Osteoblast (primary cell): Measurements from ENCODE around the gene ZNF214. TPM values are rescaled to one million over a fixed set of nuclear protein-coding genes. Genes with fewer than 3 reads are reported as not detected.

Experiments used
- DNase-seq: peaks from one replicate; pipeline ENCODE4 v3.0.0; 2011; ENCODE audit warnings: low spot score, mixed read lengths; ENCODE audit not compliant: insufficient read length; ENCODE audit errors: missing footprints
- H2AFZ ChIP-seq: 2 replicates; pipeline ENCODE4 v1.6.0; 2011; ENCODE audit warnings: mild to moderate bottlenecking, low read length
- H3K27ac ChIP-seq: 2 replicates; pipeline ENCODE4 v1.5.1; 2011; ENCODE audit warnings: mild to moderate bottlenecking, low read depth, low read length, moderate library complexity
- H3K27me3 ChIP-seq: 2 replicates; pipeline ENCODE4 v1.6.0; 2012; ENCODE audit warnings: mild to moderate bottlenecking, control low read depth, inconsistent platforms, low read length, moderate library complexity; ENCODE audit not compliant: insufficient read depth
- H3K36me3 ChIP-seq: 2 replicates; pipeline ENCODE4 v1.5.1; 2011; ENCODE audit warnings: mild to moderate bottlenecking, low read length, control low read depth, moderate library complexity; ENCODE audit not compliant: insufficient read depth
- H3K4me1 ChIP-seq: 2 replicates; pipeline ENCODE4 v1.5.1; 2011; ENCODE audit warnings: mild to moderate bottlenecking, low read length, control low read depth, moderate library complexity; ENCODE audit not compliant: insufficient read depth
- H3K4me2 ChIP-seq: 2 replicates; pipeline ENCODE4 v1.6.0; 2011; ENCODE audit warnings: mild to moderate bottlenecking, low read length; ENCODE audit not compliant: insufficient read depth
- H3K4me3 ChIP-seq: fragments of 200-600 bp; sonication (generic); 3 replicates; pipeline ENCODE4 v1.5.1; 2012; ENCODE audit warnings: mild to moderate bottlenecking, low read length, inconsistent platforms; ENCODE audit not compliant: insufficient read depth
- H3K79me2 ChIP-seq: 2 replicates; pipeline ENCODE4 v1.6.0; 2012; ENCODE audit warnings: mild to moderate bottlenecking, low read length, control low read depth, inconsistent platforms; ENCODE audit not compliant: insufficient read depth
- H3K9me3 ChIP-seq: 2 replicates; pipeline ENCODE4 v1.5.1; 2011; ENCODE audit warnings: low read depth, low read length, control low read depth
- H4K20me1 ChIP-seq: 2 replicates; pipeline ENCODE4 v1.6.0; 2012; ENCODE audit warnings: mild to moderate bottlenecking, low read length, control low read depth; ENCODE audit not compliant: insufficient read depth
- CTCF ChIP-seq: IDR thresholded peaks from 2 replicates; pipeline ENCODE4 v1.5.1; 2011; ENCODE audit warnings: mild to moderate bottlenecking, low read depth, low read length, moderate library complexity; ENCODE audit errors: extremely low read depth
- total RNA-seq: library from RNA; depleted of rRNA; stranded (reverse); fragments of >200 nt; gene quantifications from 2 replicates; pipeline ENCODE4 v1.2.3, GENCODE V29; 2012

Gene ZNF214
- 3.6 and 4.7 TPM in 2 replicates for total RNA-seq

GRCh38 chr11:7020183-7020917, at the start of gene ZNF214, which contains the start of gene NLRP14:
TSS of gene ZNF214 (minus strand) at chr11:7020346. CDS start at chr11:7002835, 17,511 bp downstream.
TSS of gene NLRP14 (plus strand) at chr11:7020479. CDS start at chr11:7038587, 18,108 bp downstream.
- Histone ChIP-seq H3K27me3 (peaks cover 4% of the 10 kb centered on the region), H3K27ac (peak within 1 kb of the TSS; percentile 79), H3K4me3 (peak within 1 kb of the TSS; percentile 83), H3K4me1 (peaks cover 8% of the 10 kb centered on the region), H4K20me1 (no peaks in the 10 kb centered on the region), H3K79me2 (no peaks in the 10 kb centered on the region), H3K36me3 (no peaks in the 10 kb centered on the region), H3K4me2 (peak within 1 kb of the TSS; percentile 90), H3K9me3 (no peaks in the 10 kb centered on the region), H2AFZ (peak within 1 kb of the TSS; percentile 99)
- TF ChIP-seq CTCF, result no peak
- DNase-seq, result peak; percentile 94

- DNase-seq, result no peak
- Histone ChIP-seq H3K36me3 (no peaks in the 10 kb centered on the region), H3K4me3 (no peak overlapping the region), H4K20me1 (no peaks in the 10 kb centered on the region), H2AFZ (no peak overlapping the region), H3K9me3 (no peaks in the 10 kb centered on the region), H3K27me3 (no peaks in the 10 kb centered on the region), H3K4me2 (no peak overlapping the region), H3K4me1 (peaks cover 4% of the 10 kb centered on the region), H3K27ac (no peak overlapping the region), H3K79me2 (no peaks in the 10 kb centered on the region)
- no peak for TF ChIP-seq CTCF
Measured at GRCh38 chr11:7062534-7062933, 42.4 kb upstream of the ZNF214 start.

GRCh38 chr11:7060868-7061267, 40.7 kb upstream of the ZNF214 start:
- Histone ChIP-seq H3K4me1 (peaks cover 4% of the 10 kb centered on the region), H3K4me2 (no peak overlapping the region), H4K20me1 (no peaks in the 10 kb centered on the region), H3K9me3 (no peaks in the 10 kb centered on the region), H3K36me3 (no peaks in the 10 kb centered on the region), H3K79me2 (no peaks in the 10 kb centered on the region), H3K4me3 (no peak overlapping the region), H2AFZ (no peak overlapping the region), H3K27me3 (no peaks in the 10 kb centered on the region), H3K27ac (no peak overlapping the region)
- DNase-seq, result peak; percentile 78
- no peak for TF ChIP-seq CTCF

- Histone ChIP-seq H3K4me3 (no peak overlapping the region), H3K79me2 (no peaks in the 10 kb centered on the region), H3K9me3 (no peaks in the 10 kb centered on the region), H3K4me2 (no peak overlapping the region), H4K20me1 (no peaks in the 10 kb centered on the region), H3K27ac (no peak overlapping the region), H3K27me3 (no peaks in the 10 kb centered on the region), H2AFZ (no peak overlapping the region), H3K4me1 (peaks cover 4% of the 10 kb centered on the region), H3K36me3 (no peaks in the 10 kb centered on the region)
- DNase-seq, result peak; percentile 59
- no peak for TF ChIP-seq CTCF
Measured at GRCh38 chr11:7057641-7058040, 37.5 kb upstream of the ZNF214 start.
